A549 (cell line): Measurements from ENCODE around the gene RBX1. TPM values are rescaled to one million over a fixed set of nuclear protein-coding genes. Genes with fewer than 3 reads are reported as not detected.

Experiments
- ATAC-seq, 2 experiments: fragments of 200-7000 bp in 1 of 2; fragments of >200 bp in 1 of 2; cut with Nextera tagmentation in 1 of 2; cut with Tn5 transposase in 1 of 2; 3 replicates each; pipeline versions ENCODE4 v1.8.0 to v1.9.1; 2018 to 2020; ENCODE audit warnings: mild to moderate bottlenecking in 1 of 2, moderate library complexity in 1 of 2
- CTCF ChIA-PET: fragments of 300-600 bp; sonication (Branson Sonifier 250); formaldehyde crosslinking; extraction: SDS; loops from one replicate; lab custom pipeline; 2021; ENCODE audit warnings: antibody characterized with exemption, inconsistent platforms; lab: Yijun Ruan, JAX
- POLR2A ChIA-PET: fragments of 350-600 bp; formaldehyde crosslinking; extraction: SDS; loops from one replicate; lab custom pipeline; 2021; ENCODE audit warnings: antibody characterized with exemption, inconsistent platforms; lab: Yijun Ruan, JAX
- DNase-seq, 2 experiments: peaks; one replicate each; pipeline versions ENCODE4 v3.0.0 to v3.0.0-alpha.2; 2011 to 2016; ENCODE audit warnings: low read depth in 1 of 2, low spot score in 1 of 2
- FAIRE-seq: peaks from 2 replicates; lab custom pipeline; 2011; peaks lifted over from hg19 to GRCh38; lab: Jason Lieb, UNC
- H3K27ac ChIP-seq, 2 experiments: fragments of >200 bp; sonication (Bioruptor Twin); formaldehyde crosslinking; 3 replicates each; pipeline ENCODE4 v1.5.1; 2016 to 2017
- H3K4me1 ChIP-seq: fragments of >200 bp; sonication (Bioruptor Twin); formaldehyde crosslinking; 3 replicates; pipeline ENCODE4 v1.6.1; 2016
- H3K4me2 ChIP-seq: fragments of >200 bp; sonication (Bioruptor Twin); formaldehyde crosslinking; 3 replicates; pipeline ENCODE4 v1.6.1; 2016
- H3K4me3 ChIP-seq: fragments of >200 bp; sonication (Bioruptor Twin); formaldehyde crosslinking; 3 replicates; pipeline ENCODE4 v1.5.1; 2016
- H3K9me3 ChIP-seq: fragments of >200 bp; sonication (Bioruptor Twin); formaldehyde crosslinking; 3 replicates; pipeline ENCODE4 v1.6.1; 2016
- CBX8 ChIP-seq: fragments of 200-600 bp; sonication (generic); IDR thresholded peaks from 2 replicates; pipeline ENCODE4 v1.6.1; 2016
- CEBPB ChIP-seq, 2 experiments: fragments of >200 bp in 1 of 2; sonication (Bioruptor Twin) in 1 of 2; formaldehyde crosslinking in 1 of 2; IDR thresholded peaks; 2 replicates each; pipeline ENCODE4 v1.6.1; 2012 to 2016
- CTCF ChIP-seq: fragments of >200 bp; sonication (Bioruptor Twin); formaldehyde crosslinking; IDR thresholded peaks from 3 replicates; pipeline ENCODE4 v1.5.1; 2016
- EP300 ChIP-seq, 2 experiments: fragments of >200 bp; sonication (Bioruptor Twin); formaldehyde crosslinking; IDR thresholded peaks; 2 replicates in 1 of 2; 3 replicates in 1 of 2; pipeline ENCODE4 v1.6.1; 2016 to 2017
- FOSB ChIP-seq: fragments of 250-450 bp; sonication (Bioruptor Pico); IDR thresholded peaks from 2 replicates; pipeline ENCODE4 v1.5.0; 2020; ENCODE audit warnings: mild to moderate bottlenecking, moderate library complexity
- FOSL2 ChIP-seq, 2 experiments: fragments of 450-650 bp in 1 of 2; fragments of >200 bp in 1 of 2; sonication (Bioruptor Twin) in 1 of 2; formaldehyde crosslinking; IDR thresholded peaks; 2 replicates each; pipeline versions ENCODE4 v1.5.0 to v1.6.1; 2016 to 2020; ENCODE audit warnings: mild to moderate bottlenecking in 1 of 2, moderate library complexity in 1 of 2
- GATA3 ChIP-seq: IDR thresholded peaks from 2 replicates; pipeline ENCODE4 v1.6.1; 2012; ENCODE audit warnings: borderline replicate concordance
- HES2 ChIP-seq: fragments of >200 bp; sonication (Bioruptor Twin); formaldehyde crosslinking; IDR thresholded peaks from 2 replicates; pipeline ENCODE4 v1.6.1; 2016
- HMGXB4 ChIP-seq: fragments of 250-450 bp; sonication (Bioruptor Pico); IDR thresholded peaks from 2 replicates; pipeline ENCODE4 v1.5.0; 2021; ENCODE audit warnings: mild to moderate bottlenecking, moderate library complexity, borderline replicate concordance
- HOXB13 ChIP-seq: fragments of 250-450 bp; sonication (Bioruptor Pico); IDR thresholded peaks from 2 replicates; pipeline ENCODE4 v1.5.0; 2020; ENCODE audit warnings: low read depth, mild to moderate bottlenecking, moderate library complexity
- HOXB5 ChIP-seq: fragments of 250-450 bp; sonication (Bioruptor Pico); IDR thresholded peaks from 2 replicates; pipeline ENCODE4 v1.5.0; 2020; ENCODE audit warnings: mild to moderate bottlenecking, moderate library complexity
- KDM1A ChIP-seq: fragments of 200-600 bp; sonication (generic); IDR thresholded peaks from 2 replicates; pipeline ENCODE4 v1.6.1; 2016; ENCODE audit warnings: low read depth, mild to moderate bottlenecking
- KDM5A ChIP-seq: fragments of 200-600 bp; sonication (generic); IDR thresholded peaks from 2 replicates; pipeline ENCODE4 v1.6.1; 2016; ENCODE audit warnings: antibody characterized with exemption, mild to moderate bottlenecking
- MAX ChIP-seq: IDR thresholded peaks from 2 replicates; pipeline ENCODE4 v1.6.1; 2012
- MYC ChIP-seq: IDR thresholded peaks from 2 replicates; pipeline ENCODE4 v1.6.1; 2012; ENCODE audit warnings: mild to moderate bottlenecking, inconsistent platforms, low read length, improper control_type of control experiment, borderline replicate concordance
- NFE2L2 ChIP-seq: fragments of 150-350 bp; conservative IDR thresholded peaks from 2 replicates; pipeline ENCODE4 v1.6.1; 2014; ENCODE audit warnings: low read length
- NR3C1 ChIP-seq: fragments of >200 bp; sonication (Bioruptor Twin); formaldehyde crosslinking; IDR thresholded peaks from 3 replicates; pipeline ENCODE4 v1.6.1; 2017
- PHF8 ChIP-seq: fragments of 200-600 bp; sonication (generic); IDR thresholded peaks from 2 replicates; pipeline ENCODE4 v1.6.1; 2016; ENCODE audit warnings: low read depth, mild to moderate bottlenecking, antibody characterized with exemption, moderate library complexity, borderline replicate concordance
- POLR2AphosphoS2 ChIP-seq: conservative IDR thresholded peaks from 2 replicates; pipeline ENCODE4 v1.6.1; 2012; ENCODE audit warnings: low read length, improper control_type of control experiment, inconsistent platforms
- RARB ChIP-seq: fragments of 250-450 bp; sonication (Bioruptor Pico); IDR thresholded peaks from 2 replicates; pipeline ENCODE4 v1.8.0; 2021; ENCODE audit warnings: mild to moderate bottlenecking, moderate library complexity
- REST ChIP-seq: fragments of 200-600 bp; sonication (generic); IDR thresholded peaks from 2 replicates; pipeline ENCODE4 v1.6.1; 2016; ENCODE audit warnings: antibody characterized with exemption, mild to moderate bottlenecking, moderate library complexity
- RFX5 ChIP-seq: fragments of 450-650 bp; IDR thresholded peaks from 2 replicates; pipeline ENCODE4 v1.7.1; 2014; ENCODE audit warnings: antibody characterized with exemption, mild to moderate bottlenecking, moderate library complexity
- RNF2 ChIP-seq: fragments of 200-600 bp; sonication (generic); IDR thresholded peaks from 2 replicates; pipeline ENCODE4 v1.6.1; 2016; ENCODE audit warnings: low read depth, mild to moderate bottlenecking, antibody characterized with exemption, moderate library complexity, borderline replicate concordance
- SREBF2 ChIP-seq: fragments of 450-650 bp; IDR thresholded peaks from 2 replicates; pipeline ENCODE4 v1.6.1; 2014; ENCODE audit warnings: mild to moderate bottlenecking, moderate library complexity
- ZC3H11A ChIP-seq: fragments of 450-650 bp; IDR thresholded peaks from 2 replicates; pipeline ENCODE4 v1.6.1; 2014; ENCODE audit warnings: antibody characterized with exemption, mild to moderate bottlenecking
- ZFP36 ChIP-seq: fragments of 450-650 bp; IDR thresholded peaks from 2 replicates; pipeline ENCODE4 v1.6.1; 2014; ENCODE audit warnings: borderline replicate concordance; ENCODE audit not compliant: partially characterized antibody
- WGBS: methylation state at CpG from one replicate; pipeline ENCODE4 v1.1.6; 2017; ENCODE audit errors: missing lambda C conversion rate; 5-methylcytosine and 5-hydroxymethylcytosine counted together
- polyA plus RNA-seq, 4 experiments: library from polyadenylated mRNA; depleted of rRNA in 3 of 4; stranded (reverse); fragments of >200 nt; fragmentation: RNase III in 1 of 4; extraction: RNeasy Plus Mini Kit Qiagen cat#74134 plus additional on column Dnase treatment in 1 of 4; gene quantifications; 2 replicates in 3 of 4; 3 replicates in 1 of 4; pipeline ENCODE4 v1.2.3, GENCODE V29; 2011 to 2017

Gene RBX1
- polyA plus RNA-seq, 2 of the 4 experiments (the other 2 are of a cell fraction): 61.7 to 82.3 TPM

- 90% methylated on average over 4 of the region's 4 CpGs for WGBS
- POLR2A ChIA-PET: no interaction called here
- DNase-seq (no peak), ATAC-seq (no peak), FAIRE-seq (no peak)
- Histone ChIP-seq H3K4me2 (no peak overlapping the region), H3K4me3 (no peak overlapping the region), H3K9me3 (no peaks in the 10 kb centered on the region), H3K27ac (no peak overlapping the region), H3K4me1 (no peaks in the 10 kb centered on the region)
- CTCF ChIA-PET: no interaction called here
- TF ChIP-seq MAX: no peak
- no peak for TF ChIP-seq MYC
- no peak for TF ChIP-seq GATA3
- TF ChIP-seq FOSL2 (IDR thresholded peaks at IDR 0.05): no peak
- TF ChIP-seq FOSL2 (CRISPR knock-in tag; IDR thresholded peaks at IDR 0.05): no peak
- TF ChIP-seq FOSB (CRISPR knock-in tag): no peak
- no peak for TF ChIP-seq HOXB13 (CRISPR knock-in tag)
- TF ChIP-seq KDM1A: no peak
- no peak for TF ChIP-seq RNF2
- no peak for TF ChIP-seq CBX8
- TF ChIP-seq NR3C1: no peak
- no peak for TF ChIP-seq KDM5A
- TF ChIP-seq POLR2AphosphoS2: no peak
- no peak for TF ChIP-seq ZC3H11A
- no peak for TF ChIP-seq SREBF2
- TF ChIP-seq CTCF: no peak
- TF ChIP-seq HES2: no peak
- TF ChIP-seq PHF8: no peak
Measured at GRCh38 chr22:40995821-40996220, 44.6 kb downstream of the RBX1 start.

GRCh38 chr22:40997520-40997919, 46.3 kb downstream of the RBX1 start:
- CTCF ChIA-PET: interaction anchor here (1.1 kb wide), 1 partner anchor 12 kb away, joined by 3 read pairs; no protein-coding TSS in a partner anchor
- ATAC-seq (no peak), DNase-seq (no peak), FAIRE-seq (no peak)
- WGBS: 84% methylated on average over 7 of the region's 7 CpGs
- Histone ChIP-seq H3K27ac (no peak overlapping the region), H3K9me3 (no peaks in the 10 kb centered on the region), H3K4me3 (no peak overlapping the region), H3K4me2 (no peak overlapping the region), H3K4me1 (peaks cover 7% of the 10 kb centered on the region; the same call in 1 of the 3 replicates)
- POLR2A ChIA-PET: no interaction called here
- TF ChIP-seq POLR2AphosphoS2 (no peak), HOXB5 (CRISPR knock-in tag) (no peak), GATA3 (no peak), RARB (CRISPR knock-in tag) (no peak), CEBPB (IDR thresholded peaks at IDR 0.05) (no peak), RFX5 (no peak), FOSL2 (IDR thresholded peaks at IDR 0.05) (no peak), FOSL2 (CRISPR knock-in tag; IDR thresholded peaks at IDR 0.05) (no peak), ZFP36 (no peak), EP300 (IDR thresholded peaks at IDR 0.05) (no peak), REST (no peak), NFE2L2 (no peak), HMGXB4 (no peak), HES2 (no peak), CTCF (no peak)
